Endothelial cell of umbilical vein (primary cell): ENCODE measurements around the gene APP. TPM values are rescaled to one million over a fixed set of nuclear protein-coding genes. Genes with fewer than 3 reads are reported as not detected.

ENCODE experiments used
- BruUV-seq: library from RNA; stranded (reverse); fragments of 400-500 nt; replicated peaks from 2 replicates; lab custom pipeline; 2021; lab: Mats Ljungman, UMichigan
- CTCF ChIA-PET: fragments of 300-600, 350-600 bp; sonication (Branson Sonifier 250); formaldehyde crosslinking; loops from one replicate; lab custom pipeline; 2021; ENCODE audit warnings: antibody characterized with exemption, inconsistent platforms; lab: Charles Lee
- POLR2A ChIA-PET: fragments of 300-600, 350-600 bp; sonication (Branson Sonifier 250); formaldehyde crosslinking; loops from one replicate; lab custom pipeline; 2021; ENCODE audit warnings: antibody characterized with exemption, inconsistent platforms; lab: Charles Lee
- DNase-seq: peaks from one replicate; pipeline ENCODE4 v3.0.0-alpha.2; 2011; ENCODE audit warnings: low read depth, low spot score
- FAIRE-seq: peaks from 2 replicates; lab custom pipeline; 2011; peaks lifted over from hg19 to GRCh38; lab: Jason Lieb, UNC
- H2AFZ ChIP-seq: 2 replicates; pipeline ENCODE4 v1.6.0; 2012; ENCODE audit warnings: low read depth, low read length, control low read depth, inconsistent platforms
- H3K27ac ChIP-seq: 2 replicates; pipeline ENCODE4 v1.5.1; 2011; ENCODE audit warnings: low read depth, mild to moderate bottlenecking, control low read depth, low read length, moderate library complexity; ENCODE audit not compliant: insufficient read depth
- H3K27me3 ChIP-seq, 2 experiments: 2 replicates each; pipeline versions ENCODE4 v1.6.0 to v1.6.1; 2011; ENCODE audit warnings: low read length in 2 of 2, mixed read lengths in 1 of 2; ENCODE audit not compliant: control insufficient read depth in 2 of 2, insufficient read depth in 2 of 2
- H3K36me3 ChIP-seq, 2 experiments: 2 replicates in 1 of 2; 3 replicates in 1 of 2; pipeline ENCODE4 v1.5.1; 2011; ENCODE audit warnings: low read length in 2 of 2, mild to moderate bottlenecking in 1 of 2, moderate library complexity in 1 of 2; ENCODE audit not compliant: control insufficient read depth in 2 of 2, insufficient read depth in 2 of 2; ENCODE audit errors: extremely low read depth in 1 of 2
- H3K4me1 ChIP-seq: 3 replicates; pipeline ENCODE4 v1.5.1; 2011; ENCODE audit warnings: mild to moderate bottlenecking, low read length; ENCODE audit not compliant: control insufficient read depth, insufficient read depth; ENCODE audit errors: extremely low read depth
- H3K4me2 ChIP-seq: 2 replicates; pipeline ENCODE4 v1.6.1; 2011; ENCODE audit warnings: low read length, control low read depth, mixed read lengths; ENCODE audit not compliant: insufficient read depth
- H3K4me3 ChIP-seq, 3 experiments: fragments of 200-600 bp in 1 of 3; sonication (generic), shearing (Covaris generic) in 1 of 3; replicated peaks in 1 of 3; 2 replicates each; pipeline ENCODE4 v1.5.1; 2011 to 2016; ENCODE audit warnings: control low read depth in 3 of 3, low read length in 3 of 3, mild to moderate bottlenecking in 2 of 3, inconsistent platforms in 1 of 3, low read depth in 1 of 3, moderate library complexity in 1 of 3; ENCODE audit not compliant: insufficient read depth in 1 of 3
- H3K79me2 ChIP-seq: 2 replicates; pipeline ENCODE4 v1.6.0; 2012; ENCODE audit warnings: low read length, inconsistent platforms; ENCODE audit not compliant: control insufficient read depth, insufficient read depth
- H3K9ac ChIP-seq: replicated peaks from 2 replicates; pipeline ENCODE3; 2011; ENCODE audit warnings: low read length, control low read depth; ENCODE audit not compliant: insufficient read depth; ENCODE audit errors: extremely low read depth
- H3K9me1 ChIP-seq: replicated peaks from 3 replicates; pipeline ENCODE4 v1.6.0; 2011; ENCODE audit warnings: mild to moderate bottlenecking, low read length; ENCODE audit not compliant: control insufficient read depth, insufficient read depth; ENCODE audit errors: extremely low read depth
- H3K9me3 ChIP-seq: replicated peaks from 2 replicates; pipeline ENCODE4 v1.5.1; 2012; ENCODE audit warnings: low read length, inconsistent platforms; ENCODE audit not compliant: control insufficient read depth, insufficient read depth
- H4K20me1 ChIP-seq: replicated peaks from 2 replicates; pipeline ENCODE3; 2011; ENCODE audit warnings: mild to moderate bottlenecking, low read length; ENCODE audit not compliant: control insufficient read depth, insufficient read depth; ENCODE audit errors: extremely low read depth
- CTCF ChIP-seq, 2 donors: IDR thresholded peaks; 1 replicate in 1 of 2; 2 replicates in 1 of 2; pipeline ENCODE4 v1.5.1; 2011; ENCODE audit warnings: low read length in 2 of 2, mild to moderate bottlenecking in 2 of 2, moderate library complexity in 2 of 2, control low read depth in 1 of 2, inconsistent platforms in 1 of 2, low read depth in 1 of 2; ENCODE audit not compliant: insufficient read depth in 1 of 2; ENCODE audit errors: extremely low read depth in 1 of 2
- EZH2 ChIP-seq: IDR thresholded peaks from 2 replicates; pipeline ENCODE4 v1.6.1; 2012; ENCODE audit warnings: borderline replicate concordance, low read depth, mild to moderate bottlenecking, moderate library complexity, low read length, inconsistent platforms; ENCODE audit not compliant: severe bottlenecking
- FOS ChIP-seq: IDR thresholded peaks from 2 replicates; pipeline ENCODE4 v1.6.1; 2011; ENCODE audit warnings: mild to moderate bottlenecking, low read length, moderate library complexity, borderline replicate concordance; ENCODE audit not compliant: insufficient read depth
- GATA2 ChIP-seq: IDR thresholded peaks from 2 replicates; pipeline ENCODE4 v1.7.0; 2011; ENCODE audit warnings: low read depth, mild to moderate bottlenecking, moderate library complexity, mixed read lengths, low read length; ENCODE audit not compliant: insufficient read length, insufficient read depth
- JUN ChIP-seq: IDR thresholded peaks from 2 replicates; pipeline ENCODE4 v1.6.1; 2011; ENCODE audit warnings: borderline replicate concordance, low read depth; ENCODE audit not compliant: insufficient read length, insufficient read depth
- MAX ChIP-seq: IDR thresholded peaks from 2 replicates; pipeline ENCODE4 v1.6.1; 2011; ENCODE audit not compliant: insufficient read depth, insufficient read length
- MYC ChIP-seq: IDR thresholded peaks from one replicate; pipeline ENCODE4 v1.6.1; 2011; ENCODE audit warnings: mild to moderate bottlenecking, low read depth, low read length
- POLR2A ChIP-seq: IDR thresholded peaks from 2 replicates; pipeline ENCODE4 v1.6.1; 2012; ENCODE audit warnings: low read depth, mild to moderate bottlenecking, control low read depth, low read length
- POLR2AphosphoS5 ChIP-seq: IDR thresholded peaks from 2 replicates; pipeline ENCODE4 v1.6.1; 2012; ENCODE audit warnings: low read depth, mild to moderate bottlenecking, control low read depth, low read length, moderate library complexity; ENCODE audit not compliant: insufficient read depth
- dilution Hi-C: fragments of 300-500 bp; cut with MboI; formaldehyde crosslinking; loops from one replicate; pipeline ENCODE4 v1.15.0; 2019; ENCODE audit warnings: low sequenced_read_pairs; ENCODE audit not compliant: extremely low pct_ligation_motif_present
- intact Hi-C: fragments of 100-400 bp; cut with micrococcal nuclease; formaldehyde crosslinking; loops from one replicate; pipeline ENCODE4 v1.10.0; 2022
- polyA plus RNA-seq, 4 experiments: library from polyadenylated mRNA; depleted of rRNA in 3 of 4; stranded (reverse) in 3 of 4; unstranded in 1 of 4; fragments of >200 nt; gene quantifications; 2 replicates each; pipeline versions ENCODE4 v1.2.1 to v1.2.3, GENCODE V29; 2011 to 2012; ENCODE audit warnings: missing spikeins in 1 of 4
- total RNA-seq: library from RNA; stranded (reverse); gene quantifications from 2 replicates; pipeline ENCODE4 v1.2.3, GENCODE V29; 2021

The APP gene
- total and polyA plus RNA-seq, 2 donors (not counting 3 experiments of a cell fraction or from before 2014, with no cell fraction given): 914 to 928 TPM

GRCh38 chr21:26001356-26001755 lies 169.2 kb downstream of the APP start:
- ChIA-PET CTCF (no interaction called here), POLR2A (no interaction called here)
- intact Hi-C loops: no loop called here
- no peak overlapping the region for H3K9ac ChIP-seq
- H3K9me3 ChIP-seq: no peaks in the 10 kb centered on the region
- no peaks in the 10 kb centered on the region for H3K27me3 ChIP-seq
- peaks cover 48% of the 10 kb centered on the region for H3K79me2 ChIP-seq
- peaks cover 4 to 14% of the 10 kb centered on the region in 2 experiments for H3K36me3 ChIP-seq
- FAIRE-seq: no peak
- no peaks in the 10 kb centered on the region for H4K20me1 ChIP-seq
- TF ChIP-seq EZH2 (no peak), CTCF (IDR thresholded peaks at IDR 0.05; ENCODE audit: extremely low read depth in 1 of 2, insufficient read depth in 1 of 2, low read depth in 1 of 2, low read length in 2 of 2) (no peak), POLR2A (no peak), MYC (no peak), FOS (no peak), JUN (no peak), MAX (no peak), GATA2 (no peak), POLR2AphosphoS5 (no peak)
- no peak overlapping the region for H3K27ac ChIP-seq
- H3K4me3 ChIP-seq: no peak overlapping the region
- no TSS peak for BruUV-seq
- H2AFZ ChIP-seq: no peak overlapping the region
- DNase-seq: no peak
- H3K9me1 ChIP-seq: no peaks in the 10 kb centered on the region
- no peaks in the 10 kb centered on the region for H3K4me1 ChIP-seq
- dilution Hi-C loops: no loop called here
- H3K4me2 ChIP-seq: no peak overlapping the region
